Epithelial cell of proximal tubule (primary cell): Measurements from ENCODE around the gene LRRC39. TPM values are rescaled to one million over a fixed set of nuclear protein-coding genes. Genes with fewer than 3 reads are reported as not detected.

Experiments used
- DNase-seq: peaks from one replicate; pipeline ENCODE4 v3.0.0-alpha.2; 2011; ENCODE audit warnings: low read depth
- H3K4me3 ChIP-seq: 2 replicates; pipeline ENCODE4 v1.5.1; 2011; ENCODE audit warnings: low read depth, mild to moderate bottlenecking, low read length
- CTCF ChIP-seq: conservative IDR thresholded peaks from 2 replicates; pipeline ENCODE4 v1.5.1; 2012; ENCODE audit warnings: low read depth, mild to moderate bottlenecking, low read length
- total RNA-seq: library from RNA; depleted of rRNA; stranded (reverse); fragments of >200 nt; gene quantifications from 2 replicates; pipeline ENCODE4 v1.2.3, GENCODE V29; 2015

The LRRC39 gene
- total RNA-seq, 1 donor from 2014 or later, result not detected

DNA sequence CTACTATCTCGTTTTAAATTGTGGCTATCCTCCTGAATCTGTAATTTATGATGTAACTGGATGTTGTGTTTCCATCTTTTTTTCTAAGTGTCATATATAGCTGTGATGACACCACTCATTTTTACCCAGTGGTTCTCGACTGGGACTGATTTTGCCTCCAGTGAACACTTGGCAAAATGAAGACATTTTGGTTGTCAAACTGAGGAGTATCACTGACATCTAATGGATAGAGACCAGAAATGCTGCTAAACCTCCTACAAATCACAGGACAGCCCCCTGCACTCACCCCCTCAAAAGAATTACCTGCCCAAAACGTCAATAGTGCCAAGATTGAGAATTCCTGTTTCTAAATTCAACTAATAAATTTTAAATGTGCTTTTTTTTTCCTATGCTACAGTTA lies 43.2 kb downstream of the LRRC39 start:
- no peak for TF ChIP-seq CTCF
- no peak overlapping the region for H3K4me3 ChIP-seq
- no peak for DNase-seq

- TF ChIP-seq CTCF, result no peak
- DNase-seq, result peak; percentile 91
- H3K4me3 ChIP-seq, result peak within 1 kb of the TSS; percentile 95
Observed at GRCh38 chr1:100132566-100133477, 45.2 kb downstream of the LRRC39 start, which contains the start of the genes SASS6 and TRMT13. Gene SASS6 (minus strand): TSS chr1:100132930. CDS start chr1:100132814, 116 bp downstream. Gene TRMT13 (plus strand): TSS chr1:100133163. CDS start chr1:100133169, 6 bp downstream.

GRCh38 chr1:100131623-100132022 lies 46.4 kb downstream of the LRRC39 start:
- H3K4me3 ChIP-seq, result peak overlapping the region; percentile 95
- DNase-seq, result no peak
- TF ChIP-seq CTCF, result no peak

GRCh38 chr1:100130552-100131077 lies 47.4 kb downstream of the LRRC39 start:
- TF ChIP-seq CTCF, result no peak
- no peak for DNase-seq
- H3K4me3 ChIP-seq, result no peak overlapping the region

- no peak for TF ChIP-seq CTCF
- no peak overlapping the region for H3K4me3 ChIP-seq
- no peak for DNase-seq
Observed at GRCh38 chr1:100127226-100127625, 50.8 kb downstream of the LRRC39 start.

GRCh38 chr1:100122177-100122576 lies 55.9 kb downstream of the LRRC39 start:
- no peak for TF ChIP-seq CTCF
- no peak for DNase-seq
- H3K4me3 ChIP-seq, result no peak overlapping the region

- H3K4me3 ChIP-seq, result no peak overlapping the region
- no peak for DNase-seq
- no peak for TF ChIP-seq CTCF
Observed at GRCh38 chr1:100115524-100115923, 62.5 kb downstream of the LRRC39 start.
